NOMO-1 (cell line): Measurements from ENCODE around the gene GNPTG.
A peak's percentile ranks its signal among the peaks of the same experiment; 100 is the strongest.

ENCODE experiments used
- DNase-seq, 2 experiments: peaks; one replicate each; lab custom pipeline; 2025; ENCODE audit not compliant: unreplicated experiment in 2 of 2; lab: John Stamatoyannopoulos, UW

GNPTG gene

DNA sequence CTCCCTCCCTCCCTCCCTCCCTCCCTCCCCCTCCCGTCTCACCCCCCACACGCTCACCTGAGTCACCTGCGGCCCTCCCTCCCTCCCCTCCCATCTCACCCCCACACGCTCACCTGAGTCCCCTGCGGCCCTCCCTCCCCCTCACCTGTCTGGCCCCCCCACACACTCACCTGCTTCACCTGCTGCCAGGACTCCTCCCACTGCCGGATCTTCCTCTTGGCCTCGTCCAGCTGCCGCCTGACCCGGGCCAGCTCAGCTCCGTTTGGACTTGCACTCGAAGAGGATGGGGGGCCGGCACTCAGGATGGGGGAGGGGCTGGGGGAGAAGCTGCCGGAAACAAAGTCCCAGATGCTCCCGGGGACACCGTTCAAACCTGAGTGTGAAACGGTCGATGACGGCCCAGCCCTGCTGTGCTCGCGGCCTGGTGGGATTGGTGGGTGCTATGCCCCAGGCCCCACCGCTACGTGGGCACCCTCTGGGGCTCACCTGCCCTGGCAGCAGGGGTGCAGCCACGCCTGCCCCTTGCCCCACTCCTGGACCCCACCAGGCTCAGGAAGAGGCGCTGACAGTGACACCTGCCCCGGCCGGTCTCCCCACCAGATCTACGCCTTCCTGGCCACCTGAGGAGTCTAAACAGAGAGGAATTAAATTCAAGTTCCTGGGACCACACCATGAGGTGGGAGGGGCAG is 15.9 kb downstream of the GNPTG start:
- no peak for DNase-seq

DNA sequence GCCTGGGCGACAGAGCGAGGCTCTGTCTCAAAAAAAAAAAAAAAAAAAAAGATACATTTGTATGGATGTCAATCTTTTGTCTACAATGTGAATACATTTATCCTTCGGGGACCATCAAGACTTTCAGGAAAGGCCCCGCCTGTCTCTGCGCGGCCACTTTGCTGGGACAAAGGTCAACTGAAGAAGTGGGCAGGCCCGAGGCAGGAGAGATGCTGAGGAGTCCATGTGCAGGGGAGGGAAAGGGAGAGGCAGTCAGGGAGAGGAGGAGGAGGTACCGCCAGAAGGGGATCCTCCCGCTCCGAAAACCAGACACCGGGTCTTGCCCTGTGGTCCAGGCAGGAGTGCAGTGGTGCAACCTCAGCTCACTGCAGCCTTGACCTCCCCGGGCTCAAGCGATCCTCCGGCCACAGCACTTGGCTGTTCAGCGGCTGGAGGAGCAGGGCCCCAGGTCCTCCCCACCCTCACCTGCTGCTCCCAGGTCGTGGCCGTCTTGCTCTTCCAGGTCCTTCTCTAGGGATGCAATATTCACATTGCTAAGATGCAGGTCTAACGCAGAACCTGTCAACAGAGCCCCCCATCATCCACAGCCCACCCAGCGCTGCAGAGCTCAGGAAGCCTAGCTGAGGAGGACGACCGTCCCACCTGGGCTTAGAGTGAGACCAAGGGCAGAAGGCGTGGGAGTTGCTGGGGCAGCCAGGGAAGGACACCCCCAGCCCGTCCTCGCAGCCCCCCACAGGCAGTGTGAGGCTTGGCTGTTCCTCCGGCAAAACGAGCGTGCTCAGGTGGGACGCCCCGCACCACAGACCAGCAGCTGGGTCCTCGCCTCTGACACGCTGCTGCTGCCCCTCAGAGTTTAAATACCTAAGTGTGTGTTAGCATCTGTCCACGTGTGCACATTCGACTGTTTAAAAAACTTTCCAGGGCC is 19.6 kb downstream of the GNPTG start:
- DNase-seq = no peak

DNA sequence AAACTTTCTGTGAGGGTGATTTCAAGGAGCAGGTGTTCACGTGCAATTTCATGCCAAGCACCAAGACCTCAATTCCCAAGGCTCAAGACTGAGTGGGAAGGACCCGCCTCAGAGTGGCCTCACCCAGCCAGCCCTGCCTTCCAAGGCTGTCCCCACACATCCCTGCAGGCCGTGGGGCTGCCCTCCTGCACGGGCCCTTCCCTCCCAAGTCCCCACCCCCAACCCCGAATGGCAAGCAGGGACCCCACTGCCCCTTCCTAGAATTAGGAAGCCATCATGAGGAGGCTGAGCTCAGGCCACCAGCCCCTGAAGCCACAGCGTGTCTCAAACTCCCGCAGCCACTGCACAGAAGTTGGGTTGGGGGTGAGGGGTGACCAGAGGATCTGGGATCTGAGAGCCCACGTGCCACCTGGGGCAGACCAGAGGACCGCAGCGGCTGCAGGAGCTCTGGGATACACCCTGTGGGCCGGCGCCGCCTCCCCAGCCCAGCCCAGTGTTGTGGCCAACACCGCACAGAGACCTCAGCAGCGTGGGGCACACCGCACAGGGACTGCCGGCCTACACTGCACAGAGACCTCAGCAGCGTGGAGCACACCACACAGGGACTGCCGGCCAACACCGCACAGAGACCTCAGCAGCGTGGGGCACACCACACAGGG is 20.7 kb downstream of the GNPTG start:
- DNase-seq = no peak

DNA sequence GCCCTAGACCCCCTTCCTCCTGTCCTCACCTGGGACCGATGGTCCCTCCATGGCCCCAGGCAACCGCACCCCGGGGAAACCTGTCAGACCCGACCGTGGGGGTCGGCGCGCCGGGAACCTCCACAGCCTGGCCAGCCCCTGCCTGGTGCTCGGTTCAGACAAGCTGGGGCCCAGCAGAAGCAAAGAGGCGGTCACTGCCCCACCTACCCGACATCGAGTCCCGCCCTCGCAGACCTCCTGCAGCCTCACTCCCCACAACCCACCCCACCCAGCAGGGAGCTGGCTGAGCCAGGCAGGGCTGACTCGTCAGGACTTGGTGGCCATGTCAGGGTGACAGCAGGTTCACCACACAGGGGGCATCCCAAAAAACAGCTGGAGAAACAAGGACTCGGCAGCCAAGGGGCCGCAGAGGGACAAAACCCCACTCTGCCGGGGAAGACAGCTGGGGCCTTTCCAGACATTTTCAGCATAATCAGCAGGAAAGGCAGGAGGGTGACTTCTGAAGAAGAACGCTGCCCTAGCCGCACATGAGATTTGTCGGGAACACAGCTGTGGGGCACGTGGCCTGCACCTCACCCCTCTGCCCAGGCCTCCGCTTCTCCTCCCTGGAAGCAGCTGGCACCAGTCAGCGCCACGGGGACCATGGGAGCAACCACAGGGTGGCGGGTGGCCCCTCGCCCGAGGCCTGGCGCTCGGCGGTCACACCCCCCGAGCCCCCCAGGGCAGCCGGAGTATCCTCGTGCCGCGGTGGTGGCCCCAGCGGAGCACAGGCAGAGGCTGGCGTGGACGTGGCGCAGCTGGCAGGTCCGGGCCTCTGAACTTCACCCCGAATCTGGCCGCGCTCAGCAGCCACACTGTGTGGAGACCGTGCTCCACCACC is 22.9 kb downstream of the GNPTG start:
- no peak for DNase-seq

DNA sequence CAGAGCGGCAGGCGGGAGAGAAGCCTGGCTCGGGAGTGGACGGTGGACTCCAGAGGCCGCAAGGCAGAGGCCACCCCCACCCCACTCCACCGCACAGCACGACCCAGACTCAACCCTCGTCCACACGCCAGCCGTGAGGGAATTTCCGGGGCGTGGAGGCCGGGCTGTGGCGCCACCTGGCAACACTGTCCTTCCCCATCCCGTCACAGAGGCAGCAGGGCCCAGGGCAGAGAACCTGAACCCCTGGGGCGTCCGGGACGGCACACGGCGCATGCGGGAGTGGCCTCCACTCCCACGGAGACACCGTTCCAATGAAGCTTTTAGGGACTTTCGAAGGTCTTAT is 23.5 kb downstream of the GNPTG start:
- no peak for DNase-seq

DNA sequence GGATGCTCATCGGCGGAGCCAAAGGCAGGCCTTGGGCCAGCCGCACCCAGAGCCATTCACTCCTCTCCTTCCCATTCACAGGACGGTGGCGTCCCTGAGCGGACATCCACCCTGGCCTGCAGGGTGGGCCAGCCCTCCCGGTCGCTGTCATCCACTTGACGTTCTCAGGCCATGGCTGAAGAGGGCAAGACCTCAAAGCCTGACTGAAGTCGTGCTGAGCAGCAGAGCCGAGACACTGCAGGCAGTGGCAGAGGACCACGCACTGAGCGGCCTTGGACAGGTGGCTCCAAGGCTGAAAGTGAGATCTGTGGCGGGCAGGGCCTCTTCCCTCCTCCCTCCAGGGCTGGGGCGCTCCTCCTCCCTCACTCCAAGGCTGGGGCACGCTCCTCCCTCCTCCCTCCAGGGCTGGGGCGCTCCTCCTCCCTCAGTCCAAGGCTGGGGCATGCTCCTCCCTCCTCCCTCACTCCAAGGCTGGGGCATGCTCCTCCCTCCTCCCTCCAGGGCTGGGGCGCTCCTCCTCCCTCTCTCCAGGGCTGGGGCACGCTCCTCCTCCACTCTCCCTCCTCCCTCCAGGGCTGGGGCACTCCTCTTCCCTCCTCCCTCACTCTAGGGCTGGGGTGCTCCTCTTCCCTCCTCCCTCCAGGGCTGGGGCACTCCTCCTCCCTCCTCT is 24.1 kb downstream of the GNPTG start:
- no peak for DNase-seq

DNA sequence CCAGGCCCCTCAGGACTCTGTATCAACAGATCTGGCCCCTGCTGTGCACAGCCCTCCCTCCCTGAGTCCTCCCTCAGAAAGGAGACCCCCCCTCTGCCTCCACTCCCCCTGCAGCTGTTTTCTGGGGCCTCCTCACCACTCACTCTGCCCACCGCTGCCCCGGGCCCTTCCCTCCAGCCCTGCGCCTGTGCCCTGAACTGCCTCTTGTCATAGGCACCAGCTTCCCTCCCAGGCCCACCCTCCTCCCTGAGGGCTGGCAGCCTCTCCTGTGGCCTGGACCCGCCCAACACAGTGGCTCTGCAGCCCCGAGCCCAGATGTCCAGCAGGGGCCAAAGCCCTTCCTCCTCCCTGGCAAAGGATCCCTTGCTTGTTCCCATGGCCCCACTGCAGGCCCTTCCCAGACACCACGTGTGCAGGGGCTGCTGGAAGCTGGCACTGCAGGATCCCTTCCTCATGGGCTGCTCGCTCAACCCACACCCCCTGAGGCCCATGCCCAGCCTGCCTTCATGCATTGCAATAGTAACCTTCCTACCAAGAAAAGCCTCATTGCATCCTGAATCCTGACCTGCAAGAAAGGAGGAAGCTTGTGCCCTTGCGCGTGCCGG is 25.8 kb downstream of the GNPTG start:
- DNase-seq = no peak

DNA sequence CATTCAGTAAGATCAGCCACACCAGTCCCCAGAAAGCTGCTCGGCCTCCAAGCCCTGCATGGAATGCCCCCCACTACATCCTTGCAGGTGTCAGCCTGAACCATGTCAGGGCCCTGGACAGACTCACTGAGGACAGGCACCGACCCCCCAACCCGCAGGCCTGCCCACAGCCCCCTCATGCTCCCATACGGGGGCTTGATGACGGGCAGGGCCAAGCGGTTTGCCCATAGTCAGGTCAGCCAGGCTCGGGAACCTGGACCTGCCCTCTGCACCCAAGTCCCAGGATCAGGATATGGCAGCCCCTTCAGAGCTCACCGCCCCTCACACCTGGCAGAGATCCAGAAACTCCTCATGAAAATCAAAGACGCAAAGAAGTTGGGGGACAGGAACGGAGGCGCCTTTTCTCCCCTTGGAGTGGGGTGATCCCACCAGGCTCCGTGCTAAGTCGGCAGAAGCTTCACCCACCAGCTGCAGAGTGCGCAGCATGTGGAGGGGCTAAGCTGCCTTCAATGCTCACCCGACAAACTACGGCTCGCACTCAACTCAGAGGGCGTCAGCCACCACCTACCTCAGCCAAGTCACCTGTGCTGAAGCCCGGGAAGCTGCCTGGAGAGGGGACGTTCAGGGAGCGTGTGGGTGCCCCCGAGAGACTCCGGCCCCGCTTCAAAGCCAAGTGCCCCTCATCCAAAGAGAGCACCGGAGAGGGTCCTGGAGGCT is 26.5 kb downstream of the GNPTG start:
- DNase-seq = no peak

DNA sequence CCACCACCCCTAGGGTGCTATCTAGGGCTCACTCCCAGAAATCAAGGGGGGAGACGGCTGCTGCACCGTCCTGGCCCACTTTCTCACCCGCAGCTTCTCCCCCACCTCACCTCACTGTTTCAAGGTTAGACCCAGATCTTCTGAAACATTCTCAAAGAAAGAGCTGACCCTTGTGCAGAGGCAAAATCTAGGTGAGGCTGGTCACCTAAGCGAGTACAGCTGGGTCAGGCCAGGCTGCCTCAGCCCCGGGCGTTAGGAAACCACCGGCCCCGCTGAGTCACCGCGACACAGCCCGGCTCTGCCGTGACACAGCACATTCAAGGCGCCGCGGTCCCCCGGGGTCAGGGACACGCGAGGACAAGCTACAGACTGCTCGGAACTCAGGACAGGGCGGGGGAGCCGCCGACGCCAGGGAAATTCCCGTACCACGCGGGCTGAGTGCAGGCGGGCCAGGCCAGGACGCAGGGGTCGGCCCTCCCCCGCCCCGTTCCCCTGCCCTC is 27.1 kb downstream of the GNPTG start:
- peak; percentile 52 to 70 for DNase-seq

DNA sequence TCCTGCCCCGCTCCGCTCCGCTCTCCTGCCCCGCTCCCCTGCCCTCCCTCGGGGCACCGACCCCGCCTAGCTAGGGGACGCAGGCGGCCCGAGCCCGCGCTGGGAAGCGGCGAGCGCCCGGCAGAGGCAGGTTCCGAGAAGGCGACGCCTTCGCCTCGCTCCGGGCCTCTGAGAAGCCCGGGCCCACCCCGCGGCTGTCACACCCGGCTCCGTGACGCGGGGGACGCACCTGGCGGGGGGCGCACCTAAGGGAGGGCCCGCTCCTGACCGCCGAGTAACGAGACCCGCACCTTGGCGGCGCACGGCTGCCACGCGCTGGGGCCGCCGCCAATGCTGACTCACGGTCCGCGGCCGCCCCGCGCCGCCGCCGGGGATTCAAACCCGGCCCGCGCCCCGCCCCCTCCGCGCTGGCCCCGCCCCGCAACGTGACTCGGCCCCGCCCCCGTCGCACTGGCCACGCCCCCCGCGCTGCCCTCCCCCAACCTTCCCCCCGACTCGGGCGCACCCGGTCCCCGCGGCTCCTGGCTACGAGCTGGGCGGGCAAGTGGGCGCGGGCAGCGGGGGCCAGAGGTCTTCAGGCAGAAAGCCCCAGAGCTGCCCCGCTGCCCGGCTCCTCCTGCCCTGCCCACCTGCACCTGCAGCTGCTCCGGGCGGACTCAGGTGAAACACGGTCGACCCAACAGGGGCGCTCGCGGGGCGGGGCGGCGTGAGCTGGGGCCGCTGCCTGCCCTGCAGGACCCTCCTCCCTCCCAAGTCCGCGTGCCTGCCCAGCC is 27.8 kb downstream of the GNPTG start:
- peak; percentile 6 to 47 for DNase-seq

DNA sequence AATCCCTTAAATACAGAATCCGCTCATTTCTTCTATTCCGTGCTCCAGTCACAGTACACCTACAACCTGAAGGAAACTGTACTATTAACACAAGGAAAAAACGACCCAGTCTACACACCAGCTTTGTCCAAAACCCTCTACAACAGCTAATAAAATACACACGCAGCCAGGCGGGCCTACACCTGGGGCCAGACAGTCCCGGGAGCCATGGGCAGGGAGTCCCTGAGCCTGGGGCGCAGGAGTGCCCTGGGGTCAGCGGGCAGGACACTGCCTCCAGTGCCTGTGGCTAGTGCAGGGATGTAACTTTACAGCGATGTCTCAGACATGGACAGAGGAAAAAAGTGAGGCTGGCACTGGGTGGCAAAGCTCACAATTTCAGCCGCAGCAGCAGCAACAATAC is 28.5 kb downstream of the GNPTG start:
- no peak for DNase-seq

DNA sequence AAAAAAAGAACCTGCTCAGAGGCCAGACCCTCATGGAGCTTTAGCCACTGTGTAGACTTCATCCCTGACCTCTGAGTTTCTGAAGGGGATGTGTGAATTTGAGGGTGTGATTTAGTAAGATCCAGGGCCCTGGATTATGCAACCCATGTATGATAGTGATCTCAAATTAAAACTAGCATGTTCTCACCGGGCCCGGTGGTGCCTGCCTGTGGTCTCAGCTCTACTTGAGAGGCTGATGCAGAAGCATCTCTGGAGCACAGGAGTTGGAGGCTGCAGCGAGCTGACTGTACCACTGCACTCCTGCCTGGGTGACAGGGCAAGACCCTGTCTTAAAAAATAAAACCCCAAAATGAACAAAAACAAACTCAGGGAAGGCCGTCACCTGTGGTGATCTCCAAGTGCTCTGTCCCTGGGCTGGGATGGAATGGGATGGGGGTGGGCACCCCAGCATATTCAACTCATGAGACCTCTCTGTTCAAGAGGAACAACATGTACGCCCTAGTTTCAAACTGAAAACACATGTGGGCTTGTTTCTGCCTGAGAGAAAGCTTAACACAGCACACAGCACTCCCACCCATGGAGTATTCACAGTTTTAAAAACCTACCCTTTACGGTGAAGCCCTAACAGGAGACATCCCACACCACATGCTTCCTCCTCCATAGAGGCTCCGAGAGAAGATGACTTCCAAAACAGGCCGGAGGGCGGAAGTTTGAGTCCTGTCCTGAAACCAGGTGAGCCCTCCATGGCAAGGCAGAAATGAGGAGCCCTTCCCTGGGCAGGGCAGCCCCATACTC is 30.1 kb downstream of the GNPTG start:
- DNase-seq = no peak

DNA sequence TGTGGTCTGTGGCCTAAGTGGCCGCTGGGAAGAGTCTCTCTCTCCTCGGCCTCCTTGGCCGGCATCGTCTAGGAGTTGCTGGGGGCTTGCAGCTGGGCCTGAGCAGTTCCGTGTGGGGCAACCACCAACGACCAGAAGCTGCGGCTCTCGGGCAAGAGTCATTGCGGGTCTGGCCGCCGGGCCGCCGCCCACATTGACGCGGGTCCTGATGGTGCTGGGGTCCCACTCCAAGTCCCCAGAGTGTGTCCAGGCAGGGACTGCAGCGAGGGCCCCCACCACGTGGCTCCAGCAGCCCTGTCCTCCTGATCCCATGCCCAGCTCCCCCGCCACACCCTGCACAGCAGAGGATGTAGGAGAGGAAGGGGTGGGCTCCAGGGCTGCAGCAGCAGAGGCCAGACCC is 31.8 kb downstream of the GNPTG start:
- no peak for DNase-seq

DNA sequence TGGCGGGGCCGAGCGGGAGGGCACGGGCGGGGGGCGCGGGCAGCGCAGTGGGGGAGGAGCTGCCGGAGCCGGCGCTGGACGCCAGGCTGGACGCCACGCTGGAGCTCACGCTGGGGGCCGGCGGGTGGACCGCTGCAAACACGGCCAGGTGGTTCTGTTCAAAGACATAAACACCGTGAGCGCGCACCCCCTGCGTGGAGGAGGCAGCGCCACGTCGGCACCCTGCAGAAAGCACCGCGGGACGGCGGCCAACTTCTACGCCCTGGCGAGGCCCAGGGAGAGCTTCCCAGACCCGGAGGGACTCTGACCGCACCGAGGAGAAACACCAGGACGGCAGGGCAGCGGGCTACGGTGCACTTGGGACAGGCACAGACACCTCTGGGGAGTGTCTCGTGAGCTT is 33.5 kb downstream of the GNPTG start:
- DNase-seq = no peak

DNA sequence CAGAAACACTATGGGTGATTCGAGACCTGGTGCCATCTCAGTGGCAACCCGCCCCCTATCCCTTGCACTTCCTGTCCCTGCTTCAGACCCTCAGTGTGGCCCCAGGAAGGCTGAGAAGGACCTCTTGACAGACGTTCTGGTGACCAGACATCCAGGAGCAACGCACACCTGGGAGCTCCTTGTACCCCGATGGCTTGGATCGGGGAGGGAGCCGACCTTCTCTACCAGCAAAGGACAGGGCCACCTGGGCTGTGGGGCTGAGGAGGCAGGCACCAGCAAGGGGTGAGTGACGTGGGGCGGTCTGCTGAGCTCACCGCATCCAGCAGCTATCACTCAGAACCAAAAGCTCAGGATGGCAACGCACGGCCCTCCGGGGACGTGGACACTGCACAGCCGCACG is 35.6 kb downstream of the GNPTG start:
- no peak for DNase-seq

DNA sequence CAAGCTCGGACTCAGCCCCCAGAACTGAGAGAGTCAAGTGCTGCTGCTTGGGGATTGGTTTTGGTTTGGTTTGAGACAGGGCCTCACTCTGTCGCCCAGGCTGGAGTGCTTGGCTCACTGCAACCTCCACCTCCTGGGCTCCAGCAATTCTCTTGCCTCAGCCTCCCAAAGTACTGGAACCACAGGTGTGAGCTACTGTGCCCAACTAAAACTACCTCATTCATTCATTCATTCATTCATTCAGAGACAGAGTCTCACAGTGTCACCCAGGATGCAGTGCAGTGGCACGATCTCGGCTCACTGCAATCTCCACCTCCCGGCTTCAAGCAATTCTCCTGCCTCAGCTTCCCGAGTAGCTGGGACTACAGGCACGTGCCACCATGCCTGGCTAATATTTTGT is 38.0 kb downstream of the GNPTG start:
- DNase-seq = no peak

DNA sequence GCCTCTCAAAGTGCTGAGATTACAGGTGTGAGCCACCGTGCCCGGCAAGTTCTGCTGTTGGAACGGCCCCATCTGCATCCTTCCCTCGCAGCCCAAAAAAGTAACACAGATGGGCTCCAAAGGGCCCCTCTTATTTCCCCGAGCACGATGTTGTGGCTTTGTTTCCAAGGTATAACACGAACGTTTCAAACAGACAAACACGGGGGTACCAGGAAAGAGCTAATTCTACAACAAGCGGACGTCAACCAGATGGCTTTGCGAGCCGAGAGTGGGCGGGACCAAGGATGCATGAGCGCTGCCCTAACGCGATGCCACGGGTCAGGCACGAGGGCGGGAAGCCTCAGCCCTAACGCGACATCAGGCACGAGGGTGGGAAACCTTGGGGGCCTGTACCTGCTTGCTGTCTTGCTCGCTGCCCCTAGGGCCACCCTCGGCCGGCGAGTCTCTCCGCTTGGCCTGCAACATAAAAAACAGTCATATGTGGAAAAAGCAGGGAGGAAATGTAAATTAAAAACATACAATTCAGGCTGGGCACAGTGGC is 38.6 kb downstream of the GNPTG start:
- no peak for DNase-seq
